LNCAP (cell line): ENCODE results near the gene LDLRAP1.

Source experiments
- CTCF ChIP-seq: fragments of 450-650 bp; IDR thresholded peaks from 2 replicates; pipeline ENCODE4 v1.5.1; 2017; ENCODE audit warnings: mild to moderate bottlenecking

The LDLRAP1 gene

DNA sequence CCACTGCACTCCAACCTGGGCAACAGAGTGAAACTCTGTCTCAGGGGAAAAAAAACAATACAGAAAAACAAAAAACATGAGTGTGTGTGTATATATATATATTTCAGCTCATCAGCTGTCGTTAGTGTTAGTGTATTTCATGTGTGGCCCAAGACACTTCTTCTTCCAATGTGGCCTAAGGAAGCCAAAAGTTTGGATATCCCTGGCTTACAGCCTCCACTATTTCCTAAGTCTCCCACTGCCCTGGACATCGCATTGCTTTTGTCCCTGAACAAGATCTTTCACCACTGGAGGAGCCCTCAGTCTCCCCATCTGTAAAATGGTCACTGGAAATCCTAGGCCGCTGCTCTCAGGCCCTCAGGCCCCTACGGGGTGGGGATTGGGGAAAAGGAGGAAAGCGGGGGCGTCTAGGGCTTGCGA, 391 bp upstream of the LDLRAP1 start:
- no peak for TF ChIP-seq CTCF

DNA sequence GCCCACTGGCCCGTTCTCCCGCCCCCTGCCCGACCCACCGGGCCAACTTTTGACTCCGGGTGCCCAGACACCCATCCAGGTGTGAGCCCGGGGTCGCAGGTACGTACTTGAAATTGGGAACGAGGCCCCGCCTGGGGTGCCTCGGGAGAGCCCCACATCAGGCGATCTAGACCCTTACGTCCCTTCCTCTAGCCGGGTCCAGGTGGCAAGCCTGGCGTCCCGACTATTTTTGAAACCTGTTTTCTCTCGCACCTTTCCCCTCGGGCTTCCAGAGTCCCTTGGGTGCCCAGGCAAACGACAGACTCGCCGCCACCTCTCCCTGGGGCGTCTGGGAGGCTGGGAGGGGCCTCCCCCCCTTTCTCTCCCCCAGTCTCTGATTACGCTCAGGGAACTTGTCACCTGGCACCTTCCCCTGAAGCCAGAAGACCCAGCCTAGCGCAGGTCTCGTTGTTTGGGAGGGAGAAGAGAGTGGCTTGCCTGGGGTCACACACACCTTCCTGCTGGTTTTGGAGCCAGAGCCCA, 898 bp downstream of the LDLRAP1 start:
- TF ChIP-seq CTCF: no peak

GRCh38 chr1:25544819-25545218, 1.4 kb downstream of the LDLRAP1 start:
- TF ChIP-seq CTCF: no peak

GRCh38 chr1:25545767-25546166, 2.4 kb downstream of the LDLRAP1 start:
- no peak for TF ChIP-seq CTCF

DNA sequence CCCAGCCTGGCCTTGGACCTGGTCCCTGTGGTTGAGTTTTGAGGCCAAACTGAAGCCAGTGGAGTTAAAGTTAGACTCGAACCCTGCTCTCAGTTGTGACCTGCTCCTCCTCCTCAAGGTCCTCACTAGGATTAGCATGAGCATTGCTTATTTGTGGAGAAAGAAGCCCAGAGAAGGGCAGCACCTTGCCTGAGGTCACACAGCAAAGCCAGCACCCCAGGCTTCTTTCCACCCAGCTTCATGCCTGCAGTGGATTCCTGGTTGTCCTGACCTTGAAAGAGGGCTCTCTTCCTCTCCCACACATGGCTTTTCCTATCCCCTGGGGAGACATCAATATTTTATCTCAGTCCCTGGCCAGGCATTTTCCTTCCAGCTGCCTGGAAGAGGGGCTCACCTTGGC, 2.8 kb downstream of the LDLRAP1 start:
- TF ChIP-seq CTCF: no peak

GRCh38 chr1:25548601-25549000, 5.2 kb downstream of the LDLRAP1 start:
- TF ChIP-seq CTCF: no peak

DNA sequence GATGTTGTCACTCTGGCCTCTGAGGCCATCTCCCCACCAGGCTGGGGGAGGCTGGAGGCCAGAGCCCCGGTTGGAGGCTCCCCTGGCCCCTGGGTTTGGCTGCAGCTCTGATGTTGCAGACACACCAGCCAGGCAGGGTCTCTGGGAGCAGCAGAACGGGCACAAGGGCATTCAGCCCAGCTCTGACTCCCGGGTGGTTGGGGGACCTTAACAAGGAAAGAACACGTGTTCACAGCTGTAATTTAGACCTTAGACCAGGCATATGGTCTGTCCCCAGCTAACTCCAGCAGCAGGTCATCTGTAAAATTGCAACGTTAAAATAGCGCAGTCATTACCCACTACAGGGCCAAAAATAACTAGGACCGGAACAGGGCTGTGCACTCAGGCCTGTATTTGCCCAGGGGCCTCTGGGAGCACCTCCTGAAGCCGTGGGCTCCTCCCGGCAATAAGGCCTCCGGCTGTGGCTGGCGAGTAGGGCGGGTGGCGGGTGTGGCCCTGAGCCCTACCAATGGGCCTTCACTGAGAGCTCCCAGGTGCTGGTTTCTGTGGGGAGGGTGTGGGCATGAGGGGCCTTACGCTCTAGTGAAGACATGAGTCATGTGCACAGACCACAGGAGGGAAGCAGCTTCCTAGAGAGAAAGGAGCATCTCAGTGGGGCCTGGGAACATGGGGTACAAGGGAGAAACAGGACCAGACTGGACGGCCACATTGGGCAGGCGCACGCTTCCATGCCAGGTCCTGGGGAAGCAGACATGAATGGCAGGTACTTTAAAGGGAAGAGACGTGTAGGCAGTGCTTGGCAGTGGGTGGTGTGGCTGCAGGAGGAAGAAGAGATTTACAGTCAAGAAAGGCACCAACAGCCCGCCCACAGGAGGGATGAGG, 6.1 kb downstream of the LDLRAP1 start:
- no peak for TF ChIP-seq CTCF
